Measurements from ENCODE around the gene CACNA1H. TPM values are rescaled to one million over a fixed set of nuclear protein-coding genes. Genes with fewer than 3 reads are reported as not detected.

Gene CACNA1H
- total RNA-seq, 1 experiment from 2014 or later, result 0.59 TPM

DNA sequence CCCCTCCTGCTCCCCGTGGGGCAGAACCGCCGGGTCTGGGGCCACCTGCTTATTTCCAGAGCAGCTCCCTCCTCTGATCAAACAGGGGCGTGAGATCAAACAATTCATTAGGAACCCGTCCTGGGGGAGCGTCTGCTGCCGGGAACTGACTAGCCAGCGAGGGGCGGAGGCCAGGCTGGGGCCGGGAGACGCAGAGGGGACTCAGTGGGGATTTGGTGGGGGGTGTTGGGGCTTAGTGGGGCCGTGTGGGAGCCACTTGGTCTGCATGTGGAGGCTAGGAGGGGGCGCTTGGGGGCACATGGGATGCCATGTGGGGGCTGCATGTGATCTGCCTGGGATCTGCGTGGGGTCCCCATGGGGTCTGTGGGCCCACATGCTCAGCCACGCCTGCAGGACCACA is 20.5 kb upstream of the CACNA1H start:
- Histone ChIP-seq H3K9me3 (no peaks in the 10 kb centered on the region), H3K4me3 (no peak overlapping the region), H3K27me3 (no peaks in the 10 kb centered on the region), H3K36me3 (no peaks in the 10 kb centered on the region)
- DNase-seq, result no peak

DNA sequence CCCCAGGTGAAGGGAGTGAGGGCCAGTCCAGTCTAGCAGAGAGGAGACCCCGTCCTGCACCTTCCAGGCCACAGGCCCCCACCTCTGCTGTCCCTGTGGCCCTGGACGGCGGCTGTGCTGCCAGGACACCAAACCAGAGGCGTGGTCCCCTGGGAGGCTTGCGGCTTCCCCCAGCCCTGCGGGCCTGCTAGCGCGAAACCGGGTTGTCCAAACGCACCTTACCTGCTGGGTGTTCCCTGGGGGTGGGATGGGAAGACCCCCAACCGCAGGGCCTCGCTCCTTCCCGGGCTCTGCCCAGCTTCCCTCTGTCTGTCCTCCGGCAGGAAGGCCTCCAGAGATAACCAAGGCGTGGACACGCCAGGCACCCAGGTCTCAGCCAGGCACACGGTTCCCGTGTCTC is 19.6 kb upstream of the CACNA1H start:
- DNase-seq, result no peak
- Histone ChIP-seq H3K36me3 (no peaks in the 10 kb centered on the region), H3K4me3 (no peak overlapping the region), H3K27me3 (peaks cover 2% of the 10 kb centered on the region), H3K9me3 (no peaks in the 10 kb centered on the region)

DNA sequence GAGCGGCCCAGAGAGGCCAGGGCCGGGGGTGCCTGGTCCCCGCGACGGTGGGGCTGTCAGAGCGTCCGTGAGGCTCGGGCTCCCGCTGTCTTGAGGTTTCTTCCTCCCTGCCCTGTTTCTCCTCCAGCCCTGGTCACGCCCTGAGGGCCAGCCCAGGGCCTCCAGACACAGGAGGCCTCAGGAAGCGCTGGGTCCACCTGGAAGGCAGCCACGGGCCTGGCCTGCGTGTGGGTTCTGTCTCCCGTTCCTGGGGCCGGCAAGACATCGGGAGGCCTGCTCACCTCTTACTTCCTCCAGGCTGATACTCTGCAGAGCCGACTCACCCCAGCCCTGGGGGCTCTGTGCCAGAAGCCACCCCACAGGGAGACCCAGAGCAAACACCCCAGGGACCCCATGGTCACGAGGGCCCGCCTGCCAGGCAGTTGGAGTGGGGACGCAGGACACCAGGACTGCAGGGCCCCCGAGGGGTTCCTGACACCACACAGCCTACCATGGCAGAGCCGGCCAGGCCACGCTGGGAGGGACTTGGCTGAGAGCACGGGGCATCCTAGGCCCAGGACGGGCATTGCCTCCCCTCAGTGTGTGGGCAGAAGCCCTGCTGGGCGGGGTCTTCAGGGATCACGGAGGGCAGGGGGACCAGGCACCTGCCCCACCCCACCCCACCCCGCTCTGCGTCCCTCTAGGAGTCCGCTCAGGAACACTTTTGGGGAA is 18.9 kb upstream of the CACNA1H start:
- H3K9me3 ChIP-seq, result no peaks in the 10 kb centered on the region
- H3K36me3 ChIP-seq, result no peaks in the 10 kb centered on the region
- peaks cover 4% of the 10 kb centered on the region for H3K27me3 ChIP-seq
- no peak overlapping the region for H3K4me3 ChIP-seq
- DNase-seq, result no peak

DNA sequence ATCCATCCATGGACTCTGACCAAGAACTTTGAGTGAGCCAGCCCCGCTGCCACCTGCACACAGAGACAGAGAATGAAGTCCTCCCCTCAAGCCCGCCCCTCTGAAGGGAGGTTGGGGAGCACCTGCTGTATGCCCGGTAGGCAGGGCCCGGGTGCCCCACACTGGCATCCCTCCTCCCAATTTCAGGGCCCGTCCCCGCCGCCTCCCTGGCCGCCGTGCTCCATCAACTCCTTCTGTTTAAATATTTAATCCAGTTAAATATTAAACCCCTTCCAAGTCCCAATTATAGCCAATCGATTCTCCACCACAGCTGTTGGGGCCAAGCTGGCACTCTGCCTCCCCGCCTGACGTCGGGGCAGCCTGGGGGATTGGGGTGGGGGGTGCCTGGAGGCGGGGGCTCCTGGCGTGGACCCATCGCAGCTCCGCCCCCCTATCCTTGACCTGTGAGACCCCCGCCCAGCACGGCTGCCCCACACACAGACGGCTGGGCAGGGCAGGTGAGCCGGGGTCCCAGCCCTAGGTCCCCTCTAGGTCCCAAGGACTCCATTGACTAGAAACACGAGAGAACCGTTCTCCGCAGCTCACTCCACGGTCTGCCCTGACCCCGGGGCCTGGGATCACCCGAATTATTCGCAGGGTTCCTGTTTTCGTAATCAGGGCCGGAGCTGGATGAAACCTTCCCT is 18.0 kb upstream of the CACNA1H start:
- no peaks in the 10 kb centered on the region for H3K36me3 ChIP-seq
- no peaks in the 10 kb centered on the region for H3K9me3 ChIP-seq
- H3K27me3 ChIP-seq, result peaks cover 4% of the 10 kb centered on the region
- H3K4me3 ChIP-seq, result no peak overlapping the region
- DNase-seq, result no peak

DNA sequence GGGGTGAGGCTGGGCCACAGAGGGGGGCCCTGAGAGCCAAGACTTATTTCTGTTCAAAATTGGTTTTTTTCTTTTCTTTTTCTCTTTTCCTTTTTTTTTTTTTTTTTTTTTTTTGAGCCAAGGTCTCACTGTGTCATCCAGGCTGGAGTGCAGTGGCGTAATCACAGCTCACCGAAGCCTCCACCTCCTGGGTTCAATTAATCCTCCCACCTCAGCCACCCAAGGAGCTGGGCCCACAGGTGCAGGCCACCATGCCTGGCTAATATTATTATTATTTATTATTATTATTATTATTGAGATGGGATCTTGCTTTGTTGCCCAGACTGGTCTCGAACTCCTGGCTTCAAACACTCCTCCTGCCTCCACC is 17.5 kb upstream of the CACNA1H start:
- Histone ChIP-seq H3K27me3 (peaks cover 4% of the 10 kb centered on the region), H3K4me3 (no peak overlapping the region), H3K36me3 (no peaks in the 10 kb centered on the region), H3K9me3 (no peaks in the 10 kb centered on the region)
- DNase-seq, result no peak

DNA sequence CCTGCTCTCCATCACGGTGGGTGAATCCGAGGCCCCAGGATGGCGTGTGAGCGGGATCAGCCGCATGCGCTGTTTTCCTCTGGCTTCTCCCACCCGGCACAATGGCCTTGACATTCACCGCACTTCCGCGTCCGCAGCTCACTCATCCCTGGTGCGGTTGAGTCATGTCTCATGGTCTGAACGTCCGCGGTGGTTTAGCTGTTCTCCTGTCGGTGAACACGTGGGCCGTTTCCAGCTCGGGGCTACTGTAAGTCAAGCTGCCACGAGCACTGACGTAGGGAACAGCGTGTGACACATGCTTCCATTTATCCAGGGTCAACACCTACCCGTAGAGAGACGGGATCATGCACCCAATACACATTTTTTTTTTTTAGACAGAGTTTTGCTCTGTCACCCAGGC is 15.3 kb upstream of the CACNA1H start:
- Histone ChIP-seq H3K4me3 (no peak overlapping the region), H3K36me3 (no peaks in the 10 kb centered on the region)
- DNase-seq, result peak; percentile 81

DNA sequence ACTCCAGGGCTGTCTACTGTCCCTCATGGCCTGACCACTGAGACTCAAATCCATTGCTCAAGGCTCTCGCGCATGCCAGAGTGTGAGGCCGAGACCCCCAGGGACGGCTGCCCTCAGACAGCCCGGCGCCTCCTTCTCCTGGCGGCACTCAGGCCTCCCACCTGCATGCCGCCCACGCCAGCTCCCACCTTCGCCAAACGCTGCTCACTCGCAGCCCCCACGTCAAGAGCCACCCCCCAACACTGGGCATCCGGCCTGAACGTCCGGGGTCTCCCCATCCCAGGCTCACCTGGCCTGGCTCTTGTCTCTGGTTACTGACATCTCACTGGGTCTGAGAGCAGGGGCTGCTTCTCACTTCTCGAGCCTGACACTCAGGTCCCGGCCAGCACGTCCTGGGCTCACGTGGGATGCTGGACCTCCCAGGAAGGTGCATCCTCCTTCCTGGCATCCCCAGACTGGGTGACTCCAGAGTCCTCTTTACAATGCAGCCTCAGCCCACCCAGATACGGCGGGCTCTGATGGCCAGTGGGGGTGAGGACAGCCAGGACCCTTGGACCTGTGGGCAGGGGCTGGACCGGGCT is 12.2 kb upstream of the CACNA1H start:
- no peak overlapping the region for H3K4me3 ChIP-seq
- H3K9me3 ChIP-seq, result no peaks in the 10 kb centered on the region
- H3K36me3 ChIP-seq, result no peaks in the 10 kb centered on the region
- DNase-seq, result no peak
- H3K27me3 ChIP-seq, result peaks cover 4% of the 10 kb centered on the region

More for the DNA sequence above, 15.3 kb upstream of the CACNA1H start:
- Histone ChIP-seq H3K9me3 (no peaks in the 10 kb centered on the region), H3K27me3 (peaks cover 4% of the 10 kb centered on the region)

DNA sequence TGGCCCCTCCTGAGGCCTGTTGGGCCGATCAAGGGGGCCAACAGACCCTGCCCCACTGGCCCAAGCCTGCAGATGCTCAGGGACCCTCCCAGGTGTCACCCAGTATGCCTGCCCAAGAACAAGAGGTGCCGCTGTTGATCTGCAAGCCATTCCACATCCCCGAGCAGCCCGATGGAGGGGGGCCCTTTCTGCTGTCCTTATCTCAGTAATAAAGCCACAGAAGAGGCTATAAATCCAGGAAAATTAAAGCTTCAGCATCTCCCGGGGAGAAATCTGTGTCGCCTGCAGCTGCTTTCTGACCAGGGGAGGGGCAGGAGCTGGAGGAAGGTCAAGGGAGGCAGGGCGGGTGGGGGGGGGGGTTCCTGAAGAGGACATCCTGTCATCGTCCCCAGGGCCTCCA is 11.7 kb upstream of the CACNA1H start:
- no peak for DNase-seq
- H3K27me3 ChIP-seq, result peaks cover 4% of the 10 kb centered on the region

DNA sequence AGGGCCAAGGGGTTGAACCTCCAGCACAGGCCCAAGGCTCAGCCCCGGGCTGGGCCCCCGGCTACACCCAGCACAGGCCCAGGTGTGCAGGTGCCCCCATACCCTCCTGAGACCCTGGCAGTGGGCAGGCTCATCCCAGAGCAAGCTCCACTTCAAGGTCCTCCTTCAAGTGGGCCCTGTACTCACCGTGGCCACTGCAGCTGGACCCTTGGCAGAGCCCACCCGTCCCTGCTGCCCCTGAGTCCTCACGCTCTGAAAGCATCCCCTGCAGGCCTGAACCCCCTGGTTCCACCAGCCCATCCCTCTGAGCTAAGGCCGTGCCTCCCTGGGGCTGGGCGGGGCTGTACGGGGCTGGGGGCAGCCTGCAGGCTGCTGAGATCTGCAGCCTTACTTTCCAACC is 11.2 kb upstream of the CACNA1H start:
- Histone ChIP-seq H3K27me3 (peaks cover 4% of the 10 kb centered on the region), H3K36me3 (no peaks in the 10 kb centered on the region), H3K4me3 (no peak overlapping the region), H3K9me3 (no peaks in the 10 kb centered on the region)
- no peak for DNase-seq

More for the DNA sequence above, 11.7 kb upstream of the CACNA1H start:
- no peak overlapping the region for H3K4me3 ChIP-seq
- no peaks in the 10 kb centered on the region for H3K36me3 ChIP-seq
- no peaks in the 10 kb centered on the region for H3K9me3 ChIP-seq

DNA sequence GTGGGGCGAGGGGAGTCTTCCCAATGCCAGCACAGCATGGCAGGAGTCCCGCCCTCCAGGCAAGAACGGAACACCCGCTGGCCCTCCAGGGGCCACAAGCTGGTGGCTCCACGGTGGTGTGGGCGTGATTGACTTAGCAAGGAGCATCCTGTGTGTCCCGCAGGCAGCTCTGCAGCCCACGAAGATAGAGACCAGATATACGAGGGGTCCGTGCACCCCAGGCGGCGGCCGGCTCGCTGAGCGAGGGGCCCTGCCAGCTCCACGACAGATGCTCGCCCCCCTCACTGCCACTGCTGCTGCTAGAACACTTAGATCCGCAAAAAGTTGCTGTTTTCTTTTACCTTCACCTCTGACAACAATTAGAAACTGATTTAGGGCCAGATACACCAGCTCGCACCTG is 10.0 kb upstream of the CACNA1H start:
- 0 out of 2 replicates have a peak, but pooled peaks cover 2% of the 10 kb centered on the region for H3K9me3 ChIP-seq
- H3K36me3 ChIP-seq, result no peaks in the 10 kb centered on the region
- H3K27me3 ChIP-seq, result peaks cover 4% of the 10 kb centered on the region
- no peak overlapping the region for H3K4me3 ChIP-seq
- no peak for DNase-seq

DNA sequence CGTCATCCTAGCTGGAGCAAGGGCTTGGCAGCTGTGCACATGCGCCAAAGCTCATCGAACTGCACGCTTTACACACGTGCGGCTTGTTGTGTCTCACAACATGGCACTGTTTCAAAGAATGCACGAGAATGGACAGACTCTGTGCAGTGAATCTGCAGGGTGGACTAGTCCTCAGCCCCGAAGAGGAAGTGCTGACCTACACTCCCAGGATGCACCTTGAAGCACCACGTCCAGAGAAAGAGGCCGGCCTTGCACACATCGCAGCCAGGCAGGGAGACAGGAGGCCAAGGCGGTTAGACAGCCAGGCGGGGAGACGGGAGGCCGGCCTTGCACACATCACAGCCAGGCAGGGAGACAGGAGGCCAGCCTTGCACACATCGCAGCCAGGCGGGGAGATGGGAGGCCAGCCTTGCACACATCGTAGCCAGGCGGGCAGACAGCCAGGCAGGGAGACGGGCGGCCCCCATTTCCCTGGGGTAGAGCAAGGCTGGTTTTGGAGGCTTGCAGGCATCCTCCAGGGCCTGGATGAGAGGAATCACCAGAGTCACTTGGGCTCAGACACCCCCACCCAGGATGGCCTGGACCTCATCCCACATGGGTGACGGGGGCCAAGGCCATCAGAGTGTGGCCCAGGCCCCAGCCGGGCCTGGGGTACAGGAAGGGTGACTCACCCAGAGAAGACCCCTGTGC is 9.0 kb upstream of the CACNA1H start:
- H3K36me3 ChIP-seq, result no peaks in the 10 kb centered on the region
- no peaks in the 10 kb centered on the region for H3K27me3 ChIP-seq
- no peak overlapping the region for H3K4me3 ChIP-seq
- H3K9me3 ChIP-seq, result 0 out of 2 replicates have a peak, but pooled peaks cover 2% of the 10 kb centered on the region
- DNase-seq, result no peak

DNA sequence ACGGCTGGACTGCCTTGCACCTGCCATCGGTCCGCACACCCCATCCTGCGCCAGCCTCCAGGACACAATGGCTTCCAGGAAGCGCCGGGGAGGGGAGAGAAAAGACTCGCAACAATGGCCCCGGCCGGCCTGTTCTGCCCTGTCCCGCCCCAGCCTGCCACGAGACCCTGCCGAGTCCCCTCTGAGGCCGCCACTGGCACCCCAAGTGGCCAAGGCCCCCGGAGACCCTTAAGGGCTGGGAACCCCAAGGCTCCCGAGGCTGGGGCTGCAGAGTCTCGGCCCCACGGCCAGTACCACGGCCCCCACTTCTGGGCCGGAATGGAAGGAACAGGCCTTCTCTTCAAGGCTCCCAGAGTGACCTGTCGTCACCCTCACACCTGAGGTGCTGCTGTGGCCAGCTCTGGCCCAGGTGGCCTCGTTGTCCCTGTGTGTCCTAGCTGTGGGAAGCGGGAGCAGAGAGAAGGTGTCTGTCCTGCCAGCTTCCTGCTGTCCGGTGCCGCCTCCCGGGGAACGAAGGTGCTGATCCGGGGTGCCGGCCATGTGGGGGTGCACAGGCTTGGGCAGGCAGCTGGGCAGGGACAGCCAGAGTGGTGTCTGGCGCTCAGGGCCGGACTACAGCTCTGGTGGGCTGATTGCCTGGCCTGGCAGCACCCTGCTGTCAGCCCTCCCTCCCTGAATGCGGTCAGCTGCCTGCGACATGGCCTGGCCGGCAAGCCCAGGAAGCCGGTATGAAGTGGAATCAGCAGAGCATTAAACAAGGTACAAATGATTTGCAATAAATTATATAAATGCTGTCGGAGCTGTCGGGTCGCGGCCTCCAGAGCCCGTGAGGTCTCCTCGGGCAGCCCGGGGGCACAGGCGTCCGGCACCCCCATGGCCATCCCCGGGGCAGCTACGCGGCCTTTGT is 8.2 kb upstream of the CACNA1H start:
- Histone ChIP-seq H3K9me3 (0 out of 2 replicates have a peak, but pooled peaks cover 2% of the 10 kb centered on the region), H3K27me3 (0 out of 2 replicates have a peak, but pooled peaks cover 1% of the 10 kb centered on the region), H3K36me3 (no peaks in the 10 kb centered on the region), H3K4me3 (no peak overlapping the region)
- no peak for DNase-seq

DNA sequence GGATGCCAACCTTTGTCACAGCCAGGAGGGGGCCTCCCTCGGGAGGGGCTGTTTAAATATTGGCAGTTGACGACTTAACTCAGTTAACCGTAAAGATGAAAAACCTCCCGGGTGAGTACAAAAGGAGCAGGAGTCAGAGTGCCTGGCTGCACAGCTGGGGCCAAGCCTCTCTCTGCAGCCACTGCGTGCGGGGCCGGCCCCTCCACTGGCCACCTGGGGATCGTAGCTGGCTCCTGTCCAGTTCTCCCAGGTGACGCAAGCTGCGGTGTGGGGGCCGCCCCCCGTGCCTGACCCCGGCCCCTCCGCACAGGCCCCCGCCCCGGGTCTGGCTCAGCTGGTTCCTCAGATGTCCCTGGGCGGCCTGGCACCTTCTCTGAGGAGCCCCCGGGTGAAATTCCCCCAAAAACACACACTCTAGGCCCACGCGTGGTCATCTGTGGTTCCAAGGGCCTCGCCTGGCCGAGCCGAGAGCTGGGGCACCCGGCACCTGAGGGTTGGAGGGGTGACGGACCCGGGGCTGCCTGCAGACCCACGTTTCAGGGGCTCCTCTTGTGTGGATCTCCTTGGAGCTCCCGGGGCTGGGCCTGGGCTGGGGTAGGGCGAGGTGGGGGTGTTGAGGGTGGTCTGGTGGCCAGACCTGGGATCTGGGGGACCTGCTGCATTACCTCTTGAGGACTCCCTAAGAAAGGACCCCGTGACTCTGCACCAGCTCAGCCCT is 7.4 kb upstream of the CACNA1H start:
- no peaks in the 10 kb centered on the region for H3K36me3 ChIP-seq
- no peak overlapping the region for H3K4me3 ChIP-seq
- 0 out of 2 replicates have a peak, but pooled peaks cover 6% of the 10 kb centered on the region for H3K27me3 ChIP-seq
- 0 out of 2 replicates have a peak, but pooled peaks cover 2% of the 10 kb centered on the region for H3K9me3 ChIP-seq
- no peak for DNase-seq

DNA sequence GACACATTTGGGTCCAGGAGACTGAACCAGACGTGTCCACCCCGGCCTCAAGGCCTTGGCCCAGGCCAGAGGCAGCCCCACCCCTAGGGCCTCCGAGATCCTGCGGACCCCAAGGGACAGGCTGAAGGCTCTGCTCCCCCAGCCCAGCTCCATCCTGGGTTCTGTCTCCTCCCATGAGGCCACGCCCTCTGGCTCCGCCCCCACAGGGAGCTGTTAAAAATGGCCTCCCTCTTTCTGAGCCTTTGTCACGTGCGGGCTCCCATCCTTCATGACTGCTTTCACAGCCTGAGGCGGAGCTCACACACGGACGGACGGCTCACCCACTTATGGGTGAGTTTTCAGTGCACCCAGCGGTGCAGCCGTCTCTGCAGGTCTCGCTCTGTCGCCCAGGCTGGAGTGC is 6.5 kb upstream of the CACNA1H start:
- no peak overlapping the region for H3K4me3 ChIP-seq
- no peak for DNase-seq
- 0 out of 2 replicates have a peak, but pooled peaks cover 2% of the 10 kb centered on the region for H3K9me3 ChIP-seq
- 0 out of 2 replicates have a peak, but pooled peaks cover 6% of the 10 kb centered on the region for H3K27me3 ChIP-seq
- H3K36me3 ChIP-seq, result no peaks in the 10 kb centered on the region

DNA sequence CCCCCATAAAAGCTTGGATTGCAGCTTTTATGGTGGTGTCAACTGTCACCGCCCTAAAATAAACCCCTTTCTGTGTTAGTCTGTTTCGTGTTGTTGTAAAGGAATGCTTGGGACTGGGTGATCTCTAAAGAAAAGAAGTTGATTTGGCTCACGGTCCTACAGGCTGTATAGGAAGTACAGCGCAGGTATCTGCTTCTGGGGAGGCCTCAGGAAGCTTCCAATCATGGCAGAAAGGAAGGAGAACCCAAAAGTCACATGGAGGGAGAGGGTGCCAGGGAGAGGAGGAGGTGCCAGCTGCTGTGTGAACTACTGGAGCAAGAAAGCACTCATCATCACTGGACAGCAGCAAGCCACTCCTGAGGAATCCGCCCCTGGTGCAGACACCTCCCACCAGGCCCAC is 5.9 kb upstream of the CACNA1H start:
- no peak overlapping the region for H3K4me3 ChIP-seq
- 0 out of 2 replicates have a peak, but pooled peaks cover 6% of the 10 kb centered on the region for H3K27me3 ChIP-seq
- 0 out of 2 replicates have a peak, but pooled peaks cover 2% of the 10 kb centered on the region for H3K9me3 ChIP-seq
- no peaks in the 10 kb centered on the region for H3K36me3 ChIP-seq
- no peak for DNase-seq
